IMR-90 (cell line): ENCODE data around the gene ARHGEF40. TPM values are rescaled to one million over a fixed set of nuclear protein-coding genes. Genes with fewer than 3 reads are reported as not detected.

Experiments used
- ATAC-seq: fragments of 200-7000 bp; cut with Tn5 transposase; 2 replicates; pipeline ENCODE4 v1.9.1; 2020; ENCODE audit warnings: low read depth, mild to moderate bottlenecking, moderate library complexity
- BruUV-seq: library from RNA; stranded (reverse); fragments of 400-500 nt; replicated peaks from 2 replicates; lab custom pipeline; 2021; lab: Mats Ljungman, UMichigan
- CTCF ChIA-PET: fragments of 300-600 bp; formaldehyde crosslinking; extraction: SDS; loops from one replicate; lab custom pipeline; 2021; ENCODE audit warnings: antibody characterized with exemption; lab: Yijun Ruan, JAX
- POLR2A ChIA-PET: fragments of 300-600 bp; sonication (Branson Sonifier 250); formaldehyde crosslinking; loops from one replicate; lab custom pipeline; 2022; ENCODE audit warnings: antibody characterized with exemption; ENCODE audit not compliant: unreplicated experiment; lab: Charles Lee
- DNase-seq: peaks from one replicate; pipeline ENCODE4 v3.0.0; 2013
- H2AFZ ChIP-seq: replicated peaks from 2 replicates; pipeline ENCODE3; 2013; ENCODE audit warnings: low read length, mild to moderate bottlenecking; ENCODE audit not compliant: poor library complexity
- H2AK5ac ChIP-seq: 2 replicates; pipeline ENCODE4 v1.6.1; 2013; ENCODE audit warnings: low read depth, low read length, inconsistent platforms
- H2AK9ac ChIP-seq: replicated peaks from 2 replicates; pipeline ENCODE3; 2013; ENCODE audit warnings: mild to moderate bottlenecking, low read depth, low read length, moderate library complexity; ENCODE audit not compliant: poor library complexity
- H2BK120ac ChIP-seq: 2 replicates; pipeline ENCODE4 v1.6.1; 2013; ENCODE audit warnings: low read depth, low read length, inconsistent platforms
- H2BK15ac ChIP-seq: 3 replicates; pipeline ENCODE4 v1.6.1; 2013; ENCODE audit warnings: low read depth, low read length, inconsistent platforms
- H2BK20ac ChIP-seq: 2 replicates; pipeline ENCODE4 v1.6.1; 2013; ENCODE audit warnings: low read depth, mild to moderate bottlenecking, inconsistent platforms, low read length, moderate library complexity
- H2BK5ac ChIP-seq: 2 replicates; pipeline ENCODE4 v1.6.1; 2013; ENCODE audit warnings: mild to moderate bottlenecking, low read depth, low read length, inconsistent platforms; ENCODE audit not compliant: poor library complexity, severe bottlenecking
- H3K14ac ChIP-seq: replicated peaks from 2 replicates; pipeline ENCODE4 v1.6.1; 2013; ENCODE audit warnings: low read depth, low read length, inconsistent platforms
- H3K18ac ChIP-seq: 2 replicates; pipeline ENCODE4 v1.6.1; 2013; ENCODE audit warnings: low read depth, low read length, control low read depth
- H3K23ac ChIP-seq: 2 replicates; pipeline ENCODE4 v1.6.1; 2013; ENCODE audit warnings: low read depth, low read length, inconsistent platforms
- H3K27ac ChIP-seq: 2 replicates; pipeline ENCODE4 v1.5.1; 2013; ENCODE audit warnings: mild to moderate bottlenecking, control low read depth, low read length; ENCODE audit not compliant: insufficient read depth
- H3K27me3 ChIP-seq: 2 replicates; pipeline ENCODE4 v1.6.1; 2013; ENCODE audit warnings: low read length; ENCODE audit not compliant: control insufficient read depth, insufficient read depth
- H3K36me3 ChIP-seq: 2 replicates; pipeline ENCODE4 v1.6.1; 2013; ENCODE audit warnings: low read length, mixed read lengths; ENCODE audit not compliant: control insufficient read depth, insufficient read depth
- H3K4ac ChIP-seq: 2 replicates; pipeline ENCODE4 v1.6.1; 2013; ENCODE audit warnings: low read depth, low read length, inconsistent platforms
- H3K4me1 ChIP-seq: 2 replicates; pipeline ENCODE4 v1.6.1; 2013; ENCODE audit warnings: low read length, mixed read lengths; ENCODE audit not compliant: control insufficient read depth, insufficient read depth
- H3K4me2 ChIP-seq: 2 replicates; pipeline ENCODE4 v1.6.1; 2013; ENCODE audit warnings: low read depth, mild to moderate bottlenecking, control low read depth, low read length, moderate library complexity
- H3K4me3 ChIP-seq: 2 replicates; pipeline ENCODE4 v1.5.1; 2013; ENCODE audit warnings: low read depth, mild to moderate bottlenecking, control low read depth, low read length, moderate library complexity; ENCODE audit not compliant: insufficient read depth
- H3K56ac ChIP-seq: 2 replicates; pipeline ENCODE4 v1.6.1; 2013; ENCODE audit warnings: low read length, inconsistent platforms; ENCODE audit not compliant: insufficient read depth; ENCODE audit errors: extremely low read depth
- H3K79me1 ChIP-seq, 2 experiments: 2 replicates each; pipeline ENCODE4 v1.6.1; 2013; ENCODE audit warnings: low read length in 2 of 2, inconsistent platforms in 1 of 2, low read depth in 1 of 2
- H3K9ac ChIP-seq: 2 replicates; pipeline ENCODE4 v1.6.1; 2013; ENCODE audit warnings: low read depth, low read length, control low read depth
- H3K9me1 ChIP-seq: 2 replicates; pipeline ENCODE4 v1.6.1; 2013; ENCODE audit warnings: low read length, inconsistent platforms; ENCODE audit not compliant: insufficient read depth
- H3K9me3 ChIP-seq: 2 replicates; pipeline ENCODE4 v1.6.1; 2013; ENCODE audit warnings: low read length; ENCODE audit not compliant: control insufficient read depth, insufficient read depth
- H4K20me1 ChIP-seq: 2 replicates; pipeline ENCODE4 v1.6.1; 2013; ENCODE audit warnings: low read length, inconsistent platforms; ENCODE audit not compliant: insufficient read depth
- H4K5ac ChIP-seq: 2 replicates; pipeline ENCODE4 v1.6.1; 2013; ENCODE audit warnings: mild to moderate bottlenecking, low read depth, low read length, control low read depth
- H4K8ac ChIP-seq, 2 experiments: 2 replicates each; pipeline ENCODE4 v1.6.1; 2013; ENCODE audit warnings: low read depth in 2 of 2, low read length in 2 of 2, control low read depth in 1 of 2, inconsistent platforms in 1 of 2
- H4K91ac ChIP-seq: 2 replicates; pipeline ENCODE4 v1.6.1; 2013; ENCODE audit warnings: low read depth, low read length, inconsistent platforms; ENCODE audit not compliant: insufficient read depth
- BHLHE40 ChIP-seq: fragments of 150-350 bp; IDR thresholded peaks from 2 replicates; pipeline ENCODE4 v1.6.1; 2016; ENCODE audit warnings: mild to moderate bottlenecking, low read depth, low read length
- CEBPB ChIP-seq: IDR thresholded peaks from 2 replicates; pipeline ENCODE4 v1.6.1; 2012; ENCODE audit warnings: low read depth, low read length, improper control_type of control experiment
- CHD1 ChIP-seq: IDR thresholded peaks from 2 replicates; pipeline ENCODE4 v1.6.1; 2012; ENCODE audit warnings: low read depth, low read length, improper control_type of control experiment
- CTCF ChIP-seq: conservative IDR thresholded peaks from 2 replicates; pipeline ENCODE4 v1.5.1; 2012; ENCODE audit warnings: mild to moderate bottlenecking, low read depth, low read length, improper control_type of control experiment
- ELK1 ChIP-seq: fragments of 150-350 bp; IDR thresholded peaks from 2 replicates; pipeline ENCODE4 v1.6.1; 2016; ENCODE audit warnings: low read depth, mild to moderate bottlenecking, low read length, moderate library complexity, borderline replicate concordance
- FOS ChIP-seq: fragments of 150-350 bp; IDR thresholded peaks from 2 replicates; pipeline ENCODE4 v1.6.1; 2016; ENCODE audit warnings: low read depth, low read length
- MAFK ChIP-seq: IDR thresholded peaks from 2 replicates; pipeline ENCODE4 v1.6.1; 2012; ENCODE audit warnings: low read depth, low read length, improper control_type of control experiment
- MAZ ChIP-seq: IDR thresholded peaks from 2 replicates; pipeline ENCODE4 v1.6.1; 2012; ENCODE audit warnings: low read depth, mild to moderate bottlenecking, low read length, improper control_type of control experiment, moderate library complexity, borderline replicate concordance
- MXI1 ChIP-seq: IDR thresholded peaks from 2 replicates; pipeline ENCODE4 v1.6.1; 2012; ENCODE audit warnings: low read depth, mild to moderate bottlenecking, low read length, moderate library complexity, borderline replicate concordance
- NFE2L2 ChIP-seq: fragments of 150-350 bp; IDR thresholded peaks from 2 replicates; pipeline ENCODE4 v1.6.1; 2016; ENCODE audit warnings: low read depth, mild to moderate bottlenecking, low read length
- POLR2A ChIP-seq: IDR thresholded peaks from 2 replicates; pipeline ENCODE4 v1.6.1; 2012; ENCODE audit warnings: mild to moderate bottlenecking, low read depth, low read length
- RAD21 ChIP-seq: IDR thresholded peaks from 2 replicates; pipeline ENCODE4 v1.6.1; 2012; ENCODE audit warnings: low read length, improper control_type of control experiment
- RCOR1 ChIP-seq: IDR thresholded peaks from 2 replicates; pipeline ENCODE4 v1.6.1; 2012; ENCODE audit warnings: mild to moderate bottlenecking, low read length, improper control_type of control experiment; ENCODE audit not compliant: insufficient replicate concordance
- RFX5 ChIP-seq: IDR thresholded peaks from 2 replicates; pipeline ENCODE4 v1.8.0; 2012; ENCODE audit warnings: low read depth, mild to moderate bottlenecking, low read length, moderate library complexity
- SMC3 ChIP-seq: fragments of 150-350 bp; IDR thresholded peaks from 2 replicates; pipeline ENCODE4 v1.6.1; 2016; ENCODE audit warnings: low read depth, mild to moderate bottlenecking, antibody characterized with exemption, low read length, moderate library complexity
- USF2 ChIP-seq: fragments of 150-350 bp; IDR thresholded peaks from 2 replicates; pipeline ENCODE4 v1.6.1; 2017; ENCODE audit warnings: mild to moderate bottlenecking, antibody characterized with exemption, low read length, low read depth
- WGBS, 2 experiments: methylation state at CpG; one replicate each; pipeline versions ENCODE4 v1.1.5 to v1.1.7; 2013; ENCODE audit warnings: missing lambda C conversion rate in 2 of 2; ENCODE audit not compliant: insufficient read length in 1 of 2; ENCODE audit errors: extremely low coverage in 2 of 2; 5-methylcytosine and 5-hydroxymethylcytosine counted together
- dilution Hi-C: fragments of 300-500 bp; cut with HindIII; formaldehyde crosslinking; loops from one replicate; pipeline ENCODE4 v1.14.3; 2018; ENCODE audit warnings: low sequenced_read_pairs; ENCODE audit not compliant: unreplicated experiment
- in situ Hi-C: fragments of 300-500 bp; cut with MboI; formaldehyde crosslinking; loops from 3 replicates; pipeline ENCODE4 v1.14.3; 2019; ENCODE audit warnings: low sequenced_read_pairs, inconsistent platforms, mixed read lengths
- intact Hi-C: fragments of 100-400 bp; cut with micrococcal nuclease; formaldehyde crosslinking; loops from 2 replicates; pipeline ENCODE4 v1.10.0; 2022
- polyA plus RNA-seq, 3 experiments: library from polyadenylated mRNA; depleted of rRNA; stranded (reverse); fragments of >200 nt; gene quantifications; 2 replicates each; pipeline ENCODE4 v1.2.3, GENCODE V29; 2012; ENCODE audit warnings: low replicate concordance in 1 of 3
- total RNA-seq: library from RNA; depleted of rRNA; stranded (reverse); fragments of >200 nt; gene quantifications from 2 replicates; pipeline ENCODE4 v1.2.3, GENCODE V29; 2012

ARHGEF40 gene
- total and polyA plus RNA-seq, 2 of the 4 experiments (the other 2 are of a cell fraction): 18.1 to 58.4 TPM

- Histone ChIP-seq H3K4me2 (no peak within 1 kb of the TSS), H2BK5ac (no peak within 1 kb of the TSS), H3K79me1 (no peaks in the 10 kb centered on the region), H2BK15ac (no peak within 1 kb of the TSS), H3K56ac (no peak within 1 kb of the TSS), H3K27ac (no peak within 1 kb of the TSS), H3K9me1 (no peaks in the 10 kb centered on the region), H4K91ac (no peak within 1 kb of the TSS), H3K14ac (no peak within 1 kb of the TSS), H2AK9ac (no peak within 1 kb of the TSS), H4K20me1 (no peaks in the 10 kb centered on the region), H2AFZ (no peak within 1 kb of the TSS), H2BK20ac (no peak within 1 kb of the TSS), H3K9ac (no peak within 1 kb of the TSS), H3K18ac (no peak within 1 kb of the TSS), H3K23ac (no peak within 1 kb of the TSS), H3K36me3 (no peaks in the 10 kb centered on the region), H3K27me3 (peaks cover 62% of the 10 kb centered on the region), H2BK120ac (no peak within 1 kb of the TSS), H4K8ac (no peak within 1 kb of the TSS), H2AK5ac (no peak within 1 kb of the TSS), H4K5ac (no peak within 1 kb of the TSS), H3K4me3 (no peak within 1 kb of the TSS), H3K9me3 (no peaks in the 10 kb centered on the region), H3K4me1 (no peaks in the 10 kb centered on the region), H3K4ac (no peak within 1 kb of the TSS)
- intact Hi-C loops: no loop called here
- in situ Hi-C loops: no loop called here
- CTCF ChIA-PET: no interaction called here
- DNase-seq: no peak
- no peak for ATAC-seq
- no TSS peak for BruUV-seq
- dilution Hi-C loops: no loop called here
- POLR2A ChIA-PET: no interaction called here
- WGBS, 2 experiments: no CpG with 5 or more reads among the region's 5 CpGs
- no peak for TF ChIP-seq MAFK
- no peak for TF ChIP-seq CEBPB
- no peak for TF ChIP-seq USF2
- TF ChIP-seq MAZ: no peak
- no peak for TF ChIP-seq FOS
- no peak for TF ChIP-seq MXI1
- no peak for TF ChIP-seq ELK1
- no peak for TF ChIP-seq RCOR1
- TF ChIP-seq BHLHE40: no peak
- no peak for TF ChIP-seq CTCF
- TF ChIP-seq RFX5: no peak
- TF ChIP-seq POLR2A: no peak
- no peak for TF ChIP-seq CHD1
- no peak for TF ChIP-seq NFE2L2
- no peak for TF ChIP-seq SMC3
- no peak for TF ChIP-seq RAD21
These were observed 40.2 kb upstream of the ARHGEF40 start, which contains the start of gene TPPP2 for GRCh38 chr14:21029917-21030316. Gene TPPP2 (plus strand): TSS chr14:21030217. CDS start chr14:21030582, 365 bp downstream.
